Activated gamma-delta T cell treated with anti-CD3 and anti-CD28 coated beads, Interleukin-2, amount 50 U/mL, for 16 hours (primary cell): ENCODE measurements around the gene CD86.
"Not testable (repeated sequence)": the region's sequence is repeated elsewhere in the genome, so short reads cannot be mapped to it uniquely, and the experiment has no call there.

ENCODE experiments used
- DNase-seq: peaks from one replicate; pipeline ENCODE4 v3.0.0-alpha.2; 2020; ENCODE audit warnings: low read depth

CD86 gene

GRCh38 chr3:122164983-122165382 is 109.8 kb downstream of the CD86 start:
- not testable (repeated sequence) for DNase-seq

GRCh38 chr3:122167630-122168029 is 112.5 kb downstream of the CD86 start:
- DNase-seq, result no peak

- DNase-seq, result no peak
These were observed 112.9 kb downstream of the CD86 start for GRCh38 chr3:122168044-122168443.

- no peak for DNase-seq
These were observed 114.7 kb downstream of the CD86 start for GRCh38 chr3:122169911-122170310.
